Lung (tissue), 12 donors: ENCODE measurements around the gene LRRFIP2. TPM values are rescaled to one million over a fixed set of nuclear protein-coding genes. Genes with fewer than 3 reads are reported as not detected.

Experiments used
- ATAC-seq: fragments of 200-7000 bp; cut with Tn5 transposase; one replicate; pipeline ENCODE4 v1.9.1; 2020; ENCODE audit warnings: moderate number of reproducible peaks; ENCODE audit not compliant: insufficient read depth, low FRiP score
- DNase-seq, 3 donors: peaks; one replicate each; pipeline ENCODE4 v3.0.0-alpha.2; 2013 to 2017
- H3K27ac ChIP-seq, 2 donors: one replicate each; pipeline ENCODE4 v1.5.1; 2013; ENCODE audit warnings: mild to moderate bottlenecking in 2 of 2, moderate library complexity in 2 of 2, control low read depth in 1 of 2, inconsistent platforms in 1 of 2, low read depth in 1 of 2, low read length in 1 of 2
- H3K27me3 ChIP-seq, 3 donors: one replicate each; pipeline ENCODE4 v1.5.1; 2013; ENCODE audit warnings: low read length in 2 of 3; ENCODE audit not compliant: control insufficient read depth in 3 of 3, insufficient read depth in 3 of 3
- H3K36me3 ChIP-seq, 4 donors: one replicate each; pipeline ENCODE4 v1.5.1; 2013; ENCODE audit warnings: low read length in 4 of 4, mild to moderate bottlenecking in 1 of 4, moderate library complexity in 1 of 4; ENCODE audit not compliant: control insufficient read depth in 4 of 4, insufficient read depth in 4 of 4
- H3K4me1 ChIP-seq, 5 donors: one replicate each; pipeline ENCODE4 v1.5.1; 2013; ENCODE audit warnings: low read length in 5 of 5, mild to moderate bottlenecking in 2 of 5, moderate library complexity in 1 of 5; ENCODE audit not compliant: control insufficient read depth in 5 of 5, insufficient read depth in 5 of 5
- H3K4me3 ChIP-seq: one replicate; pipeline ENCODE4 v1.5.1; 2013; ENCODE audit warnings: mild to moderate bottlenecking, control low read depth, moderate library complexity
- H3K9ac ChIP-seq, 2 donors: one replicate each; pipeline ENCODE4 v1.5.1; 2013; ENCODE audit warnings: low read length in 2 of 2, control low read depth in 1 of 2; ENCODE audit not compliant: insufficient read depth in 1 of 2
- H3K9me3 ChIP-seq, 4 donors: one replicate each; pipeline ENCODE4 v1.5.1; 2013; ENCODE audit warnings: low read length in 3 of 4, mild to moderate bottlenecking in 1 of 4, moderate library complexity in 1 of 4; ENCODE audit not compliant: control insufficient read depth in 4 of 4, insufficient read depth in 3 of 4
- WGBS, 2 donors: extraction: QIAGEN DNeasy Blood & Tissue Kit; methylation state at CpG; one replicate each; pipeline ENCODE4 v1.1.7; 2013; 5-methylcytosine and 5-hydroxymethylcytosine counted together
- polyA plus RNA-seq, 2 donors: library from polyadenylated mRNA; stranded (reverse); fragments of 200-250 nt; gene quantifications; one replicate each; pipeline ENCODE4 v1.2.1, GENCODE V29; 2013
- total RNA-seq, 2 donors: library from RNA; depleted of rRNA in 1 of 2; stranded (reverse); fragments of >200 nt in 1 of 2; gene quantifications; one replicate each; pipeline ENCODE4 v1.2.1, GENCODE V29; 2014 to 2021
- TF ChIP-seq, protein P1 (sequence below): IDR thresholded peaks from 2 replicates; pipeline ENCODE4 v1.5.1; 2012; ENCODE audit warnings: mild to moderate bottlenecking; ENCODE audit errors: control extremely low read depth, extremely low read depth
- donor health status: control.
- donor health status: control.
- donor health status: Bipolar disorder and iron deficiency.
- donor health status: healthy.
- donor health status: DM: yes; HTN: yes; CAD: no.

Gene LRRFIP2
- total and polyA plus RNA-seq, 4 donors = 24.8 to 106 (median 44.6) TPM

DNA sequence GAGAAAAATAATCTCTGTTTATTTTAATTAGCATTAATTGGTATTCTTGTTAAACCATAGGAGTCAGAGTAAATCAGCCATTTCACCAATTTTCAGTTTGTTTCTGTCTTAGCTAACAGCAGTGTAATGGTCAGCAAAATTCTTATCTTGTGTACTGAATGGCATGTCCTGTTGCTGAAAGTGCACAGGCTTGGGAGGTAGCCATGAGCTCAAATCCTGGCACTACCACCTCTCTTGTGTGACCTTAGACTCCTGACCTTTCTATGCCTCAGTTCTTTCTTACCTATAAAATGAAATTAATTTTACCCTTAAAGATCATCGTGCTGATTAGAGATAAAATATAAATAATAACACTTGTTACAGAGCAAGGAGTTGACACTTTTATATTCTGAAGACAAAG is 145.3 kb downstream of the LRRFIP2 start:
- Histone ChIP-seq H3K4me3 (no peak overlapping the region), H3K9ac (no peak overlapping the region), H3K4me1 (peaks cover 0 to 38% (median 22%) of the 10 kb centered on the region in 5 donors), H3K36me3 (peaks cover 12 to 29% (median 25%) of the 10 kb centered on the region in 4 donors), H3K9me3 (no peaks in the 10 kb centered on the region), H3K27me3 (no peaks in the 10 kb centered on the region), H3K27ac (peak overlapping the region in 1 of 2 donors; percentile 89)
- ATAC-seq (no peak), DNase-seq (no peak)
- WGBS, 2 donors = 81 to 95% methylated on average over 1 of the region's 1 CpG
- TF ChIP-seq, protein P1, sequence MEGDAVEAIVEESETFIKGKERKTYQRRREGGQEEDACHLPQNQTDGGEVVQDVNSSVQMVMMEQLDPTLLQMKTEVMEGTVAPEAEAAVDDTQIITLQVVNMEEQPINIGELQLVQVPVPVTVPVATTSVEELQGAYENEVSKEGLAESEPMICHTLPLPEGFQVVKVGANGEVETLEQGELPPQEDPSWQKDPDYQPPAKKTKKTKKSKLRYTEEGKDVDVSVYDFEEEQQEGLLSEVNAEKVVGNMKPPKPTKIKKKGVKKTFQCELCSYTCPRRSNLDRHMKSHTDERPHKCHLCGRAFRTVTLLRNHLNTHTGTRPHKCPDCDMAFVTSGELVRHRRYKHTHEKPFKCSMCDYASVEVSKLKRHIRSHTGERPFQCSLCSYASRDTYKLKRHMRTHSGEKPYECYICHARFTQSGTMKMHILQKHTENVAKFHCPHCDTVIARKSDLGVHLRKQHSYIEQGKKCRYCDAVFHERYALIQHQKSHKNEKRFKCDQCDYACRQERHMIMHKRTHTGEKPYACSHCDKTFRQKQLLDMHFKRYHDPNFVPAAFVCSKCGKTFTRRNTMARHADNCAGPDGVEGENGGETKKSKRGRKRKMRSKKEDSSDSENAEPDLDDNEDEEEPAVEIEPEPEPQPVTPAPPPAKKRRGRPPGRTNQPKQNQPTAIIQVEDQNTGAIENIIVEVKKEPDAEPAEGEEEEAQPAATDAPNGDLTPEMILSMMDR = no peak

DNA sequence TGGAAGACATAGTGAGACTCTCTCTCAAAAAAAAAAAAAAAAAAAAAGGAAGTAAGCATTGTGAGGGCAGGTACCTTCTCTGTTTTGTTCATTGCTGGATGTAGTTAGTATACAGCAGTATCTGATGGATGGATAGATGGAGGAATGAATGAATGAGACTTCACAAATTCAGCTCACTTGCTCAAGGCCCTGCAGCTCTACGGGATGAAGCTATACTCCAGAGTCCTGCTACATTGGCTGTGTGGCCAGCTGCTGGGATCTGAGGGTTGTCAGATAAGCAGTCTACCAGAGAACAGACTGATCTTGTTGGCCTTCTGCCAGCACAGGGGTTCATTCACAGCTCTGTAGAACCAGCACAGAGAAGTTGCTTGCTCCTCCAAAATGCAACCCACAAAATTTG is 146.1 kb downstream of the LRRFIP2 start:
- no peak overlapping the region for H3K9ac ChIP-seq
- peaks cover 0 to 33% (median 22%) of the 10 kb centered on the region in 5 donors for H3K4me1 ChIP-seq
- TF ChIP-seq, protein P1 = no peak
- ATAC-seq (no peak), DNase-seq (peak; percentile 48 to 67 (median 51))
- H3K9me3 ChIP-seq = no peaks in the 10 kb centered on the region
- H3K27ac ChIP-seq = peak overlapping the region in 1 of 2 donors; percentile 89
- H3K36me3 ChIP-seq = peaks cover 12 to 36% (median 26%) of the 10 kb centered on the region in 4 donors
- H3K4me3 ChIP-seq = no peak overlapping the region
- H3K27me3 ChIP-seq = no peaks in the 10 kb centered on the region
- WGBS, 2 donors = 83 to 86% methylated on average over 1 of the region's 1 CpG

DNA sequence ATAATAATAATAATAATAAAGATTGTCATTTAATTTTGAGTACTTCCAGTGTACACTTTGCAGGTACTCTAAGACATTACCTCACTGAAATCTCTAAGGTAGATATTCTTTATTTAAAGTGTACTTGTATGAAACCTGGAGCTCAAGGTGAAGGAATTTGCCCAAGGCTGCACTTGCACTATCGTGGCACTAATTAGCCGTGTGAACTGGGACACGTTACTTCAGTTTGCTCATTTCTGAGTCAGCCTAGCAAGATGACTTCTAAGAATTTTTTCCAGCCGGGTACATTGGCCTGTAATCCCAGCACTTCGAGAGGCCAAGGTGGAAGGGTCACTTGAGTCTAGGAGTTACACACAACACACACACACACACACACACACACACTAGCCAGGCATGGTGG is 147.5 kb downstream of the LRRFIP2 start:
- Histone ChIP-seq H3K4me1 (peaks cover 0 to 29% (median 14%) of the 10 kb centered on the region in 5 donors), H3K36me3 (peaks cover 20 to 50% (median 37%) of the 10 kb centered on the region in 4 donors), H3K27ac (peak overlapping the region in 1 of 2 donors; percentile 1), H3K9me3 (no peaks in the 10 kb centered on the region), H3K27me3 (no peaks in the 10 kb centered on the region), H3K4me3 (no peak overlapping the region), H3K9ac (no peak overlapping the region)
- ATAC-seq = no peak
- DNase-seq = no peak
- WGBS, 2 donors = 75 to 82% methylated on average over 5 of the region's 5 CpGs
- TF ChIP-seq, protein P1 = no peak
